GM23248 (cell line): ENCODE results near the gene VSIG8.

Source experiments
- EZH2 ChIP-seq: fragments of 200-600 bp; sonication (generic); IDR thresholded peaks from 2 replicates; pipeline ENCODE4 v1.6.1; 2018; ENCODE audit warnings: antibody characterized with exemption, mild to moderate bottlenecking; ENCODE audit not compliant: insufficient read depth, poor library complexity, severe bottlenecking
- EZH2phosphoT487 ChIP-seq: fragments of 200-600 bp; sonication (generic); IDR thresholded peaks from 2 replicates; pipeline ENCODE4 v1.6.1; 2018; ENCODE audit warnings: antibody characterized with exemption, moderate library complexity, mild to moderate bottlenecking, low read depth; ENCODE audit not compliant: insufficient read depth

DNA sequence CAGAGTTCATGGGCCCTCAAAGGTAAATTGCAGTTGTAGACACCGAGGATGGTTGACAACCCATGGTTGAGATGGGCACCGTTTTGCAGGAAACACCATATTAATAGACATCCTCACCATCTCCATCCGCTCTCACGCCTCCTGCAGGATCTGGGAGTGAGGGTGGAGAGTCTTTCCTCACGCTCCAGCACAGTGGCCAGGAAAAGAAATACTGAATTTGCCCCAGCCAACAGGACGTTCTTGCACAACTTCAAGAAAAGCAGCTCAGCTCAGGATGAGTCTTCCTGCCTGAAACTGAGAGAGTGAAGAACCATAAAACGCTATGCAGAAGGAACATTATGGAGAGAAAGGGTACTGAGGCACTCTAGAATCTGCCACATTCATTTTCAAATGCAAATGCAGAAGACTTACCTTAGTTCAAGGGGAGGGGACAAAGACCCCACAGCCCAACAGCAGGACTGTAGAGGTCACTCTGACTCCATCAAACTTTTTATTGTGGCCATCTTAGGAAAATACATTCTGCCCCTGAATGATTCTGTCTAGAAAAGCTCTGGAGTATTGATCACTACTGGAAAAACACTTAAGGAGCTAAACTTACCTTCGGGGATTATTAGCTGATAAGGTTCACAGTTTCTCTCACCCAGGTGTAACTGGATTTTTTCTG, 26.5 kb downstream of the VSIG8 start:
- TF ChIP-seq EZH2: no peak
- no peak for TF ChIP-seq EZH2phosphoT487
